Trophoblast cell (in vitro differentiated cells and primary cell): Measurements from ENCODE around the gene TVP23A.
"Not testable (repeated sequence)": the region's sequence is repeated elsewhere in the genome, so short reads cannot be mapped to it uniquely, and the experiment has no call there.

ENCODE experiments used
- DNase-seq, 2 donors: peaks; one replicate each; pipeline ENCODE4 v3.0.0-alpha.2; 2016
- H2AFZ ChIP-seq: 2 replicates; pipeline ENCODE4 v1.6.1; 2013; ENCODE audit warnings: low read length, moderate library complexity, mild to moderate bottlenecking; ENCODE audit not compliant: insufficient read depth, poor library complexity
- H2AK5ac ChIP-seq: 2 replicates; pipeline ENCODE4 v1.6.1; 2013; ENCODE audit warnings: mild to moderate bottlenecking, low read length
- H2BK120ac ChIP-seq: 2 replicates; pipeline ENCODE4 v1.6.1; 2013; ENCODE audit warnings: low read length, mild to moderate bottlenecking, moderate library complexity; ENCODE audit not compliant: insufficient read depth, poor library complexity
- H2BK12ac ChIP-seq: 2 replicates; pipeline ENCODE4 v1.6.1; 2013; ENCODE audit warnings: mild to moderate bottlenecking, low read length, moderate library complexity
- H2BK5ac ChIP-seq: 2 replicates; pipeline ENCODE4 v1.6.1; 2013; ENCODE audit warnings: low read length, low read depth, moderate library complexity, mild to moderate bottlenecking; ENCODE audit not compliant: poor library complexity
- H3K14ac ChIP-seq: 2 replicates; pipeline ENCODE4 v1.6.1; 2013; ENCODE audit warnings: mild to moderate bottlenecking, low read length
- H3K18ac ChIP-seq: 2 replicates; pipeline ENCODE4 v1.6.1; 2013; ENCODE audit warnings: mild to moderate bottlenecking, low read length
- H3K23ac ChIP-seq: 2 replicates; pipeline ENCODE4 v1.6.1; 2013; ENCODE audit warnings: low read length
- H3K27ac ChIP-seq: 2 replicates; pipeline ENCODE4 v1.5.1; 2013; ENCODE audit warnings: low read depth, mild to moderate bottlenecking, inconsistent platforms, low read length, moderate library complexity
- H3K27me3 ChIP-seq: 2 replicates; pipeline ENCODE4 v1.6.1; 2013; ENCODE audit warnings: inconsistent platforms, mild to moderate bottlenecking, low read length, moderate library complexity; ENCODE audit not compliant: insufficient read depth
- H3K36me3 ChIP-seq, 2 experiments: 1 replicate in 1 of 2; 2 replicates in 1 of 2; pipeline ENCODE4 v1.6.1; 2013; ENCODE audit warnings: low read length in 2 of 2, mild to moderate bottlenecking in 2 of 2, moderate library complexity in 1 of 2; ENCODE audit not compliant: insufficient read depth in 2 of 2, control insufficient read depth in 1 of 2
- H3K4ac ChIP-seq: 2 replicates; pipeline ENCODE4 v1.6.1; 2013; ENCODE audit warnings: low read depth, mild to moderate bottlenecking, low read length, moderate library complexity
- H3K4me1 ChIP-seq, 2 experiments: 1 replicate in 1 of 2; 2 replicates in 1 of 2; pipeline ENCODE4 v1.6.1; 2013; ENCODE audit warnings: low read length in 2 of 2, mild to moderate bottlenecking in 2 of 2, moderate library complexity in 1 of 2; ENCODE audit not compliant: insufficient read depth in 2 of 2, control insufficient read depth in 1 of 2
- H3K4me2 ChIP-seq: 2 replicates; pipeline ENCODE4 v1.6.1; 2013; ENCODE audit warnings: inconsistent platforms, mild to moderate bottlenecking, low read length, moderate library complexity
- H3K4me3 ChIP-seq: 2 replicates; pipeline ENCODE4 v1.5.1; 2013; ENCODE audit warnings: mild to moderate bottlenecking, low read depth, low read length, inconsistent platforms
- H3K79me1 ChIP-seq: one replicate; pipeline ENCODE4 v1.6.1; 2013; ENCODE audit warnings: low read length
- H3K79me2 ChIP-seq: 2 replicates; pipeline ENCODE4 v1.6.1; 2013; ENCODE audit warnings: low read length, mild to moderate bottlenecking; ENCODE audit not compliant: control insufficient read depth, insufficient read depth, poor library complexity
- H3K9ac ChIP-seq: 2 replicates; pipeline ENCODE4 v1.6.1; 2013; ENCODE audit warnings: mild to moderate bottlenecking, low read length
- H3K9me3 ChIP-seq: 2 replicates; pipeline ENCODE4 v1.6.1; 2013; ENCODE audit warnings: low read depth, mild to moderate bottlenecking, control low read depth, inconsistent platforms, low read length; ENCODE audit not compliant: insufficient read depth
- H4K12ac ChIP-seq: 2 replicates; pipeline ENCODE4 v1.6.1; 2013; ENCODE audit warnings: low read depth, mild to moderate bottlenecking, low read length, moderate library complexity
- H4K8ac ChIP-seq: 2 replicates; pipeline ENCODE4 v1.6.1; 2013; ENCODE audit warnings: low read depth, mild to moderate bottlenecking, low read length, moderate library complexity
- H4K91ac ChIP-seq: one replicate; pipeline ENCODE4 v1.6.1; 2013; ENCODE audit warnings: low read depth, mild to moderate bottlenecking, low read length, moderate library complexity
- WGBS: extraction: QIAGEN DNeasy Blood & Tissue Kit; methylation state at CpG from one replicate; pipeline ENCODE4 v1.1.7; 2013; ENCODE audit warnings: missing lambda C conversion rate; ENCODE audit not compliant: insufficient read length, insufficient coverage; ENCODE audit errors: extremely low coverage; 5-methylcytosine and 5-hydroxymethylcytosine counted together

The TVP23A gene

GRCh38 chr16:10776923-10777322, 41.7 kb downstream of the TVP23A start:
- H3K9ac ChIP-seq, H2AFZ ChIP-seq, H3K27me3 ChIP-seq, H2BK12ac ChIP-seq, H3K79me1 ChIP-seq, H2AK5ac ChIP-seq, H4K91ac ChIP-seq, H2BK5ac ChIP-seq, H4K12ac ChIP-seq, H3K4ac ChIP-seq, H3K79me2 ChIP-seq, H3K4me2 ChIP-seq, H3K23ac ChIP-seq, H3K18ac ChIP-seq, H4K8ac ChIP-seq, H2BK120ac ChIP-seq, DNase-seq, H3K9me3 ChIP-seq, H3K14ac ChIP-seq, H3K36me3 ChIP-seq, H3K4me3 ChIP-seq, H3K27ac ChIP-seq, H3K4me1 ChIP-seq: not testable (repeated sequence)
- no CpG with 5 or more reads among the region's 6 CpGs for WGBS

- Histone ChIP-seq H3K79me2 (no peaks in the 10 kb centered on the region), H3K4me2 (no peak overlapping the region), H2BK5ac (no peak overlapping the region), H3K79me1 (no peaks in the 10 kb centered on the region), H3K23ac (no peak overlapping the region), H3K18ac (no peak overlapping the region), H2BK120ac (no peak overlapping the region), H3K4me1 (peaks cover 2 to 12% of the 10 kb centered on the region in 2 experiments), H2BK12ac (no peak overlapping the region), H3K27me3 (no peaks in the 10 kb centered on the region), H3K4me3 (no peak overlapping the region), H3K36me3 (no peaks in the 10 kb centered on the region), H3K4ac (no peak overlapping the region), H3K14ac (no peak overlapping the region), H2AFZ (no peak overlapping the region), H2AK5ac (no peak overlapping the region), H3K9me3 (peaks cover 2% of the 10 kb centered on the region), H4K91ac (no peak overlapping the region), H4K8ac (no peak overlapping the region), H4K12ac (no peak overlapping the region), H3K9ac (no peak overlapping the region), H3K27ac (no peak overlapping the region)
- WGBS, result no CpG with 5 or more reads among the region's 4 CpGs
- DNase-seq, result no peak
Observed at GRCh38 chr16:10776280-10776679, 42.3 kb downstream of the TVP23A start.

- Histone ChIP-seq H3K23ac (no peak overlapping the region), H3K4ac (no peak overlapping the region), H3K4me1 (peaks cover 7 to 11% of the 10 kb centered on the region in 2 experiments), H4K91ac (no peak overlapping the region), H3K14ac (no peak overlapping the region), H4K8ac (no peak overlapping the region), H3K4me3 (no peak overlapping the region), H2BK12ac (no peak overlapping the region), H3K36me3 (peaks cover 0 to under 1% of the 10 kb centered on the region in 2 experiments), H2AFZ (no peak overlapping the region), H3K79me2 (no peaks in the 10 kb centered on the region), H2BK5ac (no peak overlapping the region), H3K4me2 (no peak overlapping the region), H2AK5ac (no peak overlapping the region), H3K18ac (no peak overlapping the region), H4K12ac (no peak overlapping the region), H2BK120ac (no peak overlapping the region), H3K27me3 (no peaks in the 10 kb centered on the region), H3K79me1 (no peaks in the 10 kb centered on the region), H3K27ac (no peak overlapping the region), H3K9ac (no peak overlapping the region), H3K9me3 (peaks cover under 1% of the 10 kb centered on the region)
- DNase-seq, result no peak
- WGBS, result no CpG with 5 or more reads among the region's 1 CpG
Observed at GRCh38 chr16:10770907-10771306, 47.7 kb downstream of the TVP23A start.

GRCh38 chr16:10769381-10769780, 49.2 kb downstream of the TVP23A start:
- H3K27me3 ChIP-seq, result no peaks in the 10 kb centered on the region
- no peak overlapping the region for H3K9ac ChIP-seq
- no peaks in the 10 kb centered on the region for H3K79me1 ChIP-seq
- no peak overlapping the region for H3K23ac ChIP-seq
- H2BK12ac ChIP-seq, result no peak overlapping the region
- H3K79me2 ChIP-seq, result no peaks in the 10 kb centered on the region
- peaks cover 4% of the 10 kb centered on the region for H3K9me3 ChIP-seq
- WGBS, result no CpG with 5 or more reads among the region's 7 CpGs
- no peak for DNase-seq
- no peak overlapping the region for H3K14ac ChIP-seq
- H3K36me3 ChIP-seq, result peaks cover 0 to 8% of the 10 kb centered on the region in 2 experiments
- no peak overlapping the region for H2AFZ ChIP-seq
- no peak overlapping the region for H3K4me2 ChIP-seq
- no peak overlapping the region for H3K27ac ChIP-seq
- no peak overlapping the region for H3K18ac ChIP-seq
- no peak overlapping the region for H3K4ac ChIP-seq
- H2BK5ac ChIP-seq, result no peak overlapping the region
- H3K4me3 ChIP-seq, result no peak overlapping the region
- no peak overlapping the region for H2BK120ac ChIP-seq
- no peak overlapping the region for H2AK5ac ChIP-seq
- H3K4me1 ChIP-seq, result peaks cover 7 to 8% of the 10 kb centered on the region in 2 experiments
- no peak overlapping the region for H4K12ac ChIP-seq
- no peak overlapping the region for H4K91ac ChIP-seq
- no peak overlapping the region for H4K8ac ChIP-seq
